HG03045 (cell line): ENCODE data around the gene AKR1C4.
"Not testable (repeated sequence)": the region's sequence is repeated elsewhere in the genome, so short reads cannot be mapped to it uniquely, and the experiment has no call there.

ENCODE experiments used
- ATAC-seq: cut with Tn5 transposase; IDR thresholded peaks from one replicate; pipeline ENCODE4 v1.9.1; 2021; ENCODE audit warnings: mild to moderate bottlenecking, moderate library complexity; ENCODE audit not compliant: unreplicated experiment

The AKR1C4 gene

DNA sequence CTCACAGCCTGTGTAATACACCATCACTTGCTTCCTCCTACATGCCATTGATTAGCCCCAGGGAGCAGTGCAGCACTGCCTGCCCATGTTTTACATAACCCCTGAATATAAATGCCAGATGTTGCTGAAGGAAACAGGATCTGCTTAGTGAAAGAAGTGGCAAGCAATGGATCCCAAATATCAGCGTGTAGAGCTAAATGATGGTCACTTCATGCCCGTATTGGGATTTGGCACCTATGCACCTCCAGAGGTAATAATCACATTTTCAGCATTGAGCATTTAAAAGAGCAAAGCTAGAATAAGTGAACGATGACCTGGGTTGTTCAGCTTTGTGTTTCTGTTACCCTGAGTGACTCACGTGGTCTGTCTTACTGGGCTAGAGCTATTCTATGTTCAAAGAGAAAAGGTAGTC is at the start of gene AKR1C4:
Gene AKR1C4 (plus strand): TSS at position 136 of the 412 bp plus-strand sequence. CDS start 31 bp downstream, at position 167.
- ATAC-seq: no peak

DNA sequence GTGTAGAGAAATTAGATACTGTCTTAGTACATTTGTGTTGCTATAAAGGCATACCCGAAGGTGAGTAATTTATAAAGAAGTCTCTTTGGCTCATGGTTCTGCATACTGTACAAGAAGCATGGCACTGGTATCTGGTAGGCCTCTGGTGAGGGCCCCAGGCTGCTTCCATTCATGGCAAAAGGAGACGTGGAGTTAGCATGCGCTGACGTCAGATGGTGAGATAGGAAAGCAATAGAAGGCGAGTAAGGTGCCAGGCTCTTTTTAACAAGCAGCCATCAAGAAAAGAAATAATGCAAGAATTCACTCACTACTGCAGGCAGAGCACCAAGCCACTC is 49.8 kb upstream of the AKR1C4 start:
- no peak for ATAC-seq

DNA sequence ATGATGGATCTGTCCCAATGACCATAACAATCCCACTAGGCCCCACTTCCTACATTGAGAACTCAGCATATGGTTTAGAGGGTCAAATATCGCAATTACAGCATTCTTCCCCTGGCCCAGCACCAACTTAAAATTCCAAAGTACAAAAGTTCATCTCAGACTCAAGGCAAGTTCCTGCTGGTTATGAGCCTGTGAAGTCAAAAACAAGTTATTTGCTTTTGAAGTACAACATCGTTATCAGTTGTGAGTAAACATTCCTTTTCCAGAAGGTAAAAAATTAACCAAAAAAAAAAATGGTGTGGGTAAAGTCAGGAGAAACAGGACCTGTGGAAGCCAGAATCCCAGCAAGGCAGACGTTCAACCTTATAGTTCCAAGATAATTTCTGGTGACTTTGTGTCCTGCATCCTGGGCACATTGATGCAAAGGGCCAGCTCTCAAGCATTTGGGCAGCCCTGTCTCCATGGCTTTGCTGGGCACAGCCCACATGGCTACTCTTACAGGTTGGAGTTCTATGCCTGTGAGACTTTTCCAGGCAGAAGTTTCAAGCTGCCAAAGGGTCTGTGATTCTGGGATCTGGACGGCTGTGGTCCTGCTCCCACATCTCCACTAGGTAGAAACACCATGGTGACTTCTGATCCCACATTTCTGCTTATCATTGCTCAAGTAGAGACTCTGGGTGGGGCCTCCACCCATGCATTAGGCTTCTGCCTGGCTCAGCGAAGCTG is 49.2 kb upstream of the AKR1C4 start:
- no peak for ATAC-seq

DNA sequence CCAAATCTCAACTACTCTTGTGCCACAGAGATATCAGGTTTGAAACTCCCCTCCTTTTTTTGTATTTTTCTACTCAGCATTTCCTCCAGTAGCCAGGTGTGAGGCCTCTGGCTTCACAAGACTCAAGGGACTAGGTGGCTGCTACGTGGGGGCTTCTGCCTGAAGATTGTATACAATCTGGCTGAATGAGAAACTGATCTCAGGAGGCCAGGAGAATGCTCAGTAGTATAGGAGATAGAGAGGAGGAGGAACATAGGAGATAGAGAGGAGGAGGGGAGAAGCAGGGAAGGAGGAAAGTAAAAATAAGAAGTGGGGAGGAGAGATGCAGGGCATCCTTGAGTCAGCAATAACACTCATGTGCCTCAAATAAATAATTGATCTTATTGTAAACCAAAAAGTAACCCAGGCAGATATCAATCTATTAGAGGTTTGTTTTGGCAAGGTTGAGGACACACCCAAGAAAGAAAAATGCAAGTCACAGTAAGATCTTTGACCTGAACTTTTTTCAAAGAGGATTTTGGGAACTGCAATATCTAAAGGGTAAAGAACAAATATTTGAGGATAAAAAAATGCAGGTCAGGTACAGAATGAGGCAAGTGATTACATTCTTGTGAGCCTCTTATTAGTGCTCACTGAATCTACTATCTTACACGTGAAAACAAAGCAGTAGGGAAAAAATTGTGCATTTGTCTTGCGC is 48.5 kb upstream of the AKR1C4 start:
- ATAC-seq: no peak

DNA sequence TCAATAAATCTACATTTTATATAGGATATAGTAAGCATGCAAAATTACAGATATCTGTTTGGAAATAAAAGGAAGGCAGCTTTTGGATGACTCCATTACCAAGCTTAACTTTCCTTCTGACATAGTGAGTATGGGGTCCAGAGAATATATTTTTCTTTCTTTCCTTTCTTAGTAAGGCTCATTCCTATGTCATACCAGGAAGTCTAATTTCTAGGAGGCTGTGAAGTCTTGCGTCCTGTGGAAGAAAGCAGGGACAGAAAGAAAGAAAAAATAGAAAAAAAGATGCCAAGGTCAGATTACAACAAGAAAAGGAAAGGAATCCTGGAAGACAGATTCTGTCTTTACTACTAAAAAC is 48.0 kb upstream of the AKR1C4 start:
- ATAC-seq: no peak

DNA sequence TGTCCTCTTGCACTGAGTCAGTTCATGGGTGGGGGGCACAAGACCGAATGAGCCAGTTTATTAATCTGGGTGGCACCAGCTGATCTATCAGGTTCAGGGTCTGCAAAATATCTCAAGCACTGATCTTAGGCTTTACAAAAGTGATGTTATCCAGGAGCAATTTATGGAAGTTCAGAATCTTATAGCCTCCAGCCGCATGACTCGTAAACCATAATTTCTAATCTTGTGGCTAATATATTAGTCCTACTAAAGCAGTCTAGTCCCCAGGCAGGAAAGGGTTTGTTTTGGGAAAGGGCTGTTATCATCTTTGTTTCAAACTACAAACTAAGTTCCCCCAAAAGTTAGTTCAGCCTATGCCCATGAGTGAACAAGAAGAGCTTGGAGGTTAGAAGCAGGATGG is 45.6 kb upstream of the AKR1C4 start:
- ATAC-seq: no peak

DNA sequence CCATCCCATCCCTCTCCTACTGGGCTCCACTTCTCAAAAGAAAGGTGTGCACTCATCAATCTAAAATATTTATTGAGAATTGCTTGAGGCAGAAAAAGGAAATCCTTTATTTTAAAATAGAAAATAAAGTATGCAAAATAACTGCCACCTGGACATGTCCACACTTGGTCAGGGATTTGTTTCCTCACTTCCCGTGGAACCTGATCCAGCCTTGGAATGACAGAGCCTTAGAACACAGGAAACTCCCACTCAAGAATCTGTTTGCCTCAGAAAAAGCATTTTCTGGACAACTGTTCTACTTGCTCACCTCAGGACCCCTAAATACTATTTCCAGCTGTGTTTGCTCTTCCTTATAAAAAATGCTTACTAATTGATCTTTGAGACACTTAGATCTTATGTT is 40.7 kb upstream of the AKR1C4 start:
- ATAC-seq: no peak

DNA sequence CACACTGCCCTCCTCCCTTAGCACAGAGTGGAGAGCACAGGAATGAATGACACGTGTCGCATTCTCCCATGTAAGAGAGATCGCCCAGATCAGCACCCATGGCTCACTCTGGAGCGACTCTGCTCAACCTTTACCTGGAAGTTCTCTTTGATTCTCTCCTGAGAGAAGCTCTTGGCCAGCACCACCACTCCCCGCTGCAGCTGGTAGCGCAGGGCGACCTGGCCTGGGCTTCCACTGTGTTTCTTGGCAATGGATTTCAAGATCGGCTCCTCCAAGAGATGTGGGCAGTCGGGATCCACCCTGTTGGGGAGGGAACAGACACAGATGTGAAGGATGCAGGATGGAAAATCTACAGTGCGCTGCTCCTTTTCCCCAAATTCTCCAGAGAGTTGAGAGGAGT is 39.1 kb upstream of the AKR1C4 start:
- no peak for ATAC-seq

DNA sequence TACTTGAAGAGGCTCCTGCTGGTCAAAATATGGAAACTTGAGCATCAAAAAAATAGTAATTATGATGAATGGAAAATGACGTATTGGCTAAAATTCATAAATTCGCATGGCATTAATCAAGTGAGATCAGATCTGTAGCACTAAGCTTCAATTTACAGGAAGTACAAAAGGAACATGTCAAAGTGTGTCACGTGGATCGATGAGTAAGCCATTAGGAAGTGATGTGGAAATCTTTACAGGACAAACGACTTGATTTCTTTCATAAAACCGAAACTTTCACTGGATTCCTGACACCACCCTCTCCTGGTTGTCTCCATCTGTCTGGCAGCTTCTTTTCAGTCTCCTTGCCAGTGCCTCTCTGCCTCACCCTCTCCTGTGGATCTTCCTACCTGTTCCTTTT is 37.5 kb upstream of the AKR1C4 start:
- no peak for ATAC-seq

DNA sequence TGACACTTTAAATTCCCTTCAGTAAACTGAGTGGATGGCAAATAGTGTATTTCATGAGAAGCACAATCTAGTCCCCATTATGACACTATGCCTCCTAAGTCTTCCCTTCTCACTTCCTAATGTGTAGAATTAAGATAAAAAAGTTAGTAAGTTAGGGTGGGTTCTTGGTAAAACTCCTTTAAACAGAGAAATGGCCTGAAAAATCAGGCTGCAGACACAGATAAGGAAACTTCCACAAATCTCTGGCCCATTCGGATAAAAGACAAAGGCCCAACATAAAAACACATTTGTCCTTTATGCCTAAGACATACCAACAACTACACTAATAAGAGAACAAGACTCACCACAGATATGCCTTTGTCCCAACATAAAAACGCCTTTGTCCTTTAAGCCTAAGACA is 33.1 kb upstream of the AKR1C4 start:
- no peak for ATAC-seq

DNA sequence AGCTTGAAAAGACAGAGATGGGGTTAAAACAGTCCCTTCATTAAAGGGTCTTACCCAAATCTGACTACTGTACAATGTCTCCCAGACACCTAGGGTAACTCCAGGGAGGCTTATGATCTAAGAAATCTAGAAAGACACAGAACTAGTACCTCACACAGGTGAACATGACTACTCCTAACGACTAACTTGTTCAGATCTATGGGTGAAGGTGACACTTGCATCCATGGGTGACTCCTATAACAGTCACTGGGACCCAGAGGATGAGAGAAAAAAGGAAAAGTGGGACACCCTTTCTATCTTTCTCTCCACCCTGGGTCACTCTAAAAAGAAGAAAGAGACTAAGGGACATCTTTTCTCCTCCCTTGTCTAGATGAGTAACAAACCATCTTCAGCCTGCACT is 30.9 kb upstream of the AKR1C4 start:
- no peak for ATAC-seq

DNA sequence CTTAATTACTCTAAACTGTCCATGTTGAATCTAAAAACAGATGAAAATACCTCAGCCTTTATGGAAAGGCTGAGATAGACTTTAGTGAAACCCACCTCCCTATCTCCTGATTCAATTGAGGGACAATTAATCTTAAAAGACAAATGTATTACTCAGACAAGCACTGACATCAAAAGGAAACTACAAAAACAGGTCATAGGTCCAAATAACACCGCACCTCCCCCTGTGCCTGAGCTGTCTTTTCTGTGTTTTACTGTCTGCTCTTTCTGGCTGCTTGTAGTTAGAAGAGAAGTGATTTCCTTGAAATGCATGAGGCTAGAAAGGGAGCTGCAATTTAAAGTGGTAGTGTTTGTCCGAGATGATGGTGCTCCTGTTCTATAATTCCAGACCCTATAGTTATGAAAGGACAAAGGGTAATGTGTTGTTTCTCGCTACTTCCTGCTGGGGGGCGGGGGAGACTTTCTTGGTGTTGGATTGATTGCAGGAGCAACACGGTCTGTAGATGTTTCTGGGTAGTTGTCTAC is 27.7 kb upstream of the AKR1C4 start:
- ATAC-seq: no peak

DNA sequence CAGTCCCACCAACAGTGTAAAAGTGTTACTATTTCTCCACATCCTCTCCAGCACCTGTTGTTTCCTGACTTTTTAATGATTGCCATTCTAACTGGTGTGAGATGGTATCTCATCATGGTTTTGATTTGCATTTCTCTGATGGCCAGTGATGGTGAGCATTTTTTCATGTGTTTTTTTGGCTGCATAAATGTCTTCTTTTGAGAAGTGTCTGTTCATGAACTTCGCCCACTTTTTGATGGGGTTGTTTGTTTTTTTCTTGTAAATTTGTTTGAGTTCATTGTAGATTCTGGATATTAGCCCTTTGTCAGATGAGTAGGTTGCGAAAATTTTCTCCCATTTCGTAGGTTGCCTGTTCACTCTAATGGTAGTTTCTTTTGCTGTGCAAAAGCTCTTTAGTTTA is 21.1 kb upstream of the AKR1C4 start:
- not testable (repeated sequence) for ATAC-seq

DNA sequence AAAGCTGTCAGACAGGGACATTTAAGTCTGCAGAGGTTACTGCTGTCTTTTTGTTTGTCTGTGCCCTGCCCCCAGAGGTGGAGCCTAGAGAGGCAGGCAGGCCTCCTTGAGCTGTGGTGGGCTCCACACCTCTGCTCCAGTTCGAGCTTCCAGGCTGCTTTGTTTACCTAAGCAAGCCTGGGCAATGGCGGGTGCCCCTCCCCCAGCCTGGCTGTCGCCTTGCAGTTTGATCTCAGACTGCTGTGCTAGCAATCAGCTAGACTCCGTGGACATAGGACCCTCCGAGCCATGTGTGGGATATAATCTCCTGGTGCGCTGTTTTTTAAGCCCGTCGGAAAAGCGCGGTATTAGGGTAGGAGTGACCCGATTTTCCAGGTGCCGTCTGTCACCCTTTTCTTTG is 16.1 kb upstream of the AKR1C4 start:
- not testable (repeated sequence) for ATAC-seq

DNA sequence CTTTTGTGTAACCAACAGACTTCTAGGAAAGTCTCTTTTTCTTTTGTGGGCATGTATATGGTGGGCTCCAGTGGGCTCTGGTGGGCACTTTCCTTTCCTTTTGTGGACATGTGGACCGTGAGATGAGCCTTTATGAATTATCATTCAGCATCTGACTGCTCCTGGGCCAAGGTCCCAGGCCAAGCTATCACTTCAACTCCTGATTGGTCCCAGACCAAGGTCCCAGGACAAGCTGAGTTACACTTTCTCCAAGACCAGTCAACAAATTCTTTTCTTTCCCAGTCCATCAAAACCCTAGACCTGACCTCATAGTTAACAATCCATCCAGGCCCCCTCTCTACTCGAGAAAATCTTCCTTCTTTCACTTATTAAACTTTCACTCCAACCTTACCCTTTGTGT is 12.7 kb upstream of the AKR1C4 start:
- no peak for ATAC-seq

DNA sequence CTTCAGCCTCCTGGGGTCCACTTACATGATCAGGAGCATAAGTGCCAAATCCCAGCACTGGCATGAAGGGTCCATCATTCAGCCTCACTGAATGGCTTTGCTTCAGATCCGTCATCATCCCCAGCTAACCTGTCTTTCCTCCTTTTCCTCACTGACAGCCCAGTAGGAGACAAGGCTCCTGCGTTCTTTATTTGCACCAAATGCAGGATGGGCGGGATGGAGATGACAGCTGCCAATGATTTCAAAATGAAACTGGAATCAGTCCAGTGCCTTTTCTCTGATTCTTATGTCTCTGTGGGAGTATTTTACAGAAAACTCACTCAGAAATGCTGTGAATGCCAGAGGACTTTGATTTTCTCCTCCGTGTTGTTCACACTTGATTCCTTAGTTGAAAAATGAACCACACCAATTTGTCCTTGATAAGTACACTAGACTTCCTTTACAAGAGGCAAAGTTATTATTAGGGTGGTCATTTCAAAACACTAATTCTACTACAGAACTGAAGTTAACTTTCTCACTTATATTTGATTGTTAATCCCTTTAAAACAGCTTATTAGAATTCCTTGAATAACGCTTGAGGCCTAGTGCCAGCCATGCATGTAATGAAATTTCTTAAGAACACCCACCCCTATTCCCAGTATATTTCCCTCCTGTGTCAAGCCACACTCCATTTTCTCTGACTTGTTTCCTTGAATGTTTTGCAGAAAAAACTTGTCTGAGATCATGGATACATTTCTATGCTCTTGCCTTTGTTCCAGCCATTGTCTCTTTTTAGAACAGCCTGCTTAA is 11.5 kb upstream of the AKR1C4 start, which contains the start of gene AKR1C8:
Gene AKR1C8 (minus strand): TSS at position 164 of the 789 bp plus-strand sequence. CDS start 46 bp downstream, at position 118.
- ATAC-seq: no peak

DNA sequence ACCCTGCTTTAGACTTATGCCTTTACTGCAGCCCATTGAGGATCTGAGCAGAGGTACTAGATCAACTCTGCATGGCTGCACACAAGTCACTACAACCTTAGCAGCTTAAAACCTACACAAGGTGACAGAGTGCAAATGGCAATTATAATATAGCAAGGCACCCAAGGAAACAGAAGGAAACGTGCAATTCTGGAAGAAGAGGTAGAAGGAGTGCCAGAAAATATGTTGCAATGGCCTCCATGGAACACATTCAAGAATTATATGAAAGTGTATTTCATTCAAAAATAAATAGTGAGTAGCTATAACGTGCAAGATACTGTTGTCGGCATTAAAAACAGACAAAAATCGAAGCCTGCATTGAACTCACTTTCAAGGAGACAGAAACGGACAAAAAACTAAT is 8.8 kb upstream of the AKR1C4 start:
- no peak for ATAC-seq

DNA sequence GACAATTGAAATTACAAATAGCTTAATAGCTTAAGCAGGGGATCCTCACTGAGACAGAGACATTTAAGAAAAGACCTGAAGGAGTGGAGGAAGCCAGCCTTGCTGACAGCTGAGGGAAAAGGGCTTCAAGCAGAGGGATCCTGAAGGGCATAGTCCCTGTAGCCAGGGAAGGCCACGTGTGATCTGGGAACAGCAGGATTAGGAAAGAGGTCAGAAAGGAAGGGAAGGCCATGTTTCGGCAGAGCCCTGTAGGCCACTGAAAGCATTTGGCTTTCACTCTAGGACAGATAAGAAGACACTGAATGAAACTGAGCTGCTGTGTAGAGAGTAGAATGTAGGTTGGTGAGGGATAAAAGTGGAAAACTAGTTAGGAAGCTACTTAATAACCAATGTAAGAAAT is 8.3 kb upstream of the AKR1C4 start:
- ATAC-seq: no peak

DNA sequence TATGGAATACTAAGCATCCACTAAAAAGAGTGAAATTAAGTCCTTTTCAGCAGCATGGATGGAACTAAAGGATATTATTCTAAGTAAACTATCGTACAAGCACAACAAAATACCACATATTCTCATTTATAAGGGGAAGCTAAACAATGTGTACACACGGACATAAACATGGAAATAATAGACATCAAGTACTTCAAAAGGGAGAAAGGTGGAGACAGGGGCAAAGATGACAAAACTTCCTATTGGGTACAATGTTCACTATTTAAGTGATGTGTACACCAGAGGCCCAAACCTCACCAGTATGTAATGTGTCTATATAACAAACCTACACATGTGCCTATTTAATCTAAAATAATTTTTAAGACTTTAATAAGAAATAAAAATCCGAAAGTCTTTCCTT is 2.2 kb upstream of the AKR1C4 start:
- ATAC-seq: no peak

DNA sequence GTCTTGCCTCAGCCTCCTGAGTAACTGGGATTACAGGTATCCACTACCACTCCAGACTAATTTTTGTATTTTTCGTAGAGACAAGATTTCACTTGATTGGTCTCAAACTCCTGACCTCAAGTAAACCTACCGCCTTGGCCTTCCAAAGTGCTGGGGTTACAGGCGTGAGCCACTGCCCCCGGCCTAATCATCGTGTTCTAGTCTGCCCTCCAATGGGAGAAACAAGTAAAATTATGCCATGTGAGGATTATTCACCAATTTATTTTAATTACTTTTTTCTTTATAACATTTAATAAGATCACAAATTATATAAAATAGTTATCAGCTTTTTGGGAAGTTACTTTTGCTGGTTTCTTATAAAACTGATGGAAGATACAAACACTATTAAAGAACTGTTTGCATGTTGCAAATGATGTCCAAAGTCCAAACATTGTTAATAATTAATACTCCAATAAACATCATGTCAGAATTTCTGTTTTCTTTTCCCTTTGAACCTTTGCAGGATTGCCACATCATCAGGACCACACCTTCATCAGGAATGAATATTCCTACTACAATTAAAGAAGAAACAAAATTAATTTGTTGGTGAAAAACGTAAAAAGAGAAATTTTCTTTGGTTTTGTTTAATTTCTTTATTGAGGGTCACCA is 786 bp upstream of the AKR1C4 start:
- ATAC-seq: no peak

DNA sequence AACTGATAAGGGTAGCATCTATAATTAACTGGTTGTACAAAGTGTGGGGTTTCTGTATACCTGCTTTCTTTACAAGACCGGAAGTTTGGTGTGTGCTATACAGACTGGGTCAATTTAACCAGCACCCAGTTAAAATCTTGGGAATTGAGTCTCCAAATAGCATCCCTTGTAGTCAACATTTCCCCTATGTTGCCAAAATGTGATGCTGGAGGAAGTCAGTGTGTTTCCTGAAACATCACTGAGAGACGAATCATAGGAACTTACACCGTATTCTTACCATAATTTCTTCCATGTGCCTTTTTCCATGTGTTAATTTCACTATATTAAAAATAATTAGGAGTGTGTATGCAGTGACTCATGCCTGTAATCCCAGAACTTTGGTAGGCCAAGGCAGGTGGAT is 1.7 kb downstream of the AKR1C4 start:
- no peak for ATAC-seq
